ACHN (cell line): ENCODE data around the gene PDPN.

Experiments
- DNase-seq: peaks from one replicate; pipeline ENCODE4 v3.0.0-alpha.2; 2015
- in situ Hi-C: cut with HindIII; loops from 2 replicates; pipeline ENCODE4 v1.10.0; 2017; ENCODE audit warnings: low sequenced_read_pairs, low pct_ligation_motif_present, low pct_unique_long_range_greater_than_20kb

The PDPN gene

GRCh38 chr1:13604176-13604575, 20.5 kb downstream of the PDPN start:
- in situ Hi-C loops = no loop called here
- no peak for DNase-seq

DNA sequence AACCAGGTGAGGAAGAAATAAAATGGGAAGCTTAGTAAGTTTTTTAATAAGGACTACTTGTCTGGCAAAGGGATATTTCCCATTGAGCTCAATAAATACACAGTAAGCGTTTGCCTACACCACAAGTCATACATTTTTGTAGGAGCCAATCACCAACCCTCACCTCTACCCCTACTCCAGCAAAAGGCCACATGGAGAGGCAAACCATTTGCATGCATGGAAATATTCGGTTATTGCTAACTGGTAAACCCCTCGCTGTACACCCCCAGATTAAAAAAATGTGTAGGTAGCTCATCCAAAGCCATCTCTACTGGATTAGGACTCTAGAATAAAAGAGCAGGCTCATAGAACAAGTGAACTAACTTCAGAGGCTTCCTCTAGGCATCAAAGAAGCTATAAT, 21.1 kb downstream of the PDPN start:
- DNase-seq = no peak
- in situ Hi-C loops = no loop called here

GRCh38 chr1:13605159-13605558, 21.5 kb downstream of the PDPN start:
- no peak for DNase-seq
- in situ Hi-C loops = no loop called here

DNA sequence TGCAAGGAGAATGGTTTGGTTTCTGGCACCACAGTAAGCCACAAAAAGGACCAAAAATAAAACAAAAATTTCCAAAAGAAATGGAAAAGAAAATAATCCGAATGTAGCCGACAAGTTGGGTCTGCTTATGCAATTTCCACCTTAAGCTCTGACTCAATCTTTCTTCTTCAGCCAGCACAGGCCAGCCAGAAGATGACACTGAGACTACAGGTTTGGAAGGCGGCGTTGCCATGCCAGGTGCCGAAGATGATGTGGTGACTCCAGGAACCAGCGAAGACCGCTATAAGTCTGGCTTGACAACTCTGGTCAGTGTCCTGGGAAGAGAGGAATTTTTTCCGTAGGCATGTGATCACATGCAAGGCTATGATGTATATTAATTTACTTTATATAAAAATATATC, 23.4 kb downstream of the PDPN start:
- no peak for DNase-seq
- in situ Hi-C loops = no loop called here

GRCh38 chr1:13616234-13616633, 32.6 kb downstream of the PDPN start:
- no peak for DNase-seq
- in situ Hi-C loops = no loop called here

GRCh38 chr1:13617108-13617507, 33.5 kb downstream of the PDPN start:
- DNase-seq = no peak
- in situ Hi-C loops = no loop called here

GRCh38 chr1:13617773-13618172, 34.1 kb downstream of the PDPN start:
- DNase-seq = no peak
- in situ Hi-C loops = no loop called here

GRCh38 chr1:13618483-13618882, 34.9 kb downstream of the PDPN start:
- in situ Hi-C loops = no loop called here
- DNase-seq = no peak

GRCh38 chr1:13619909-13620308, 36.3 kb downstream of the PDPN start:
- in situ Hi-C loops = no loop called here
- no peak for DNase-seq

GRCh38 chr1:13620825-13621224, 37.2 kb downstream of the PDPN start:
- in situ Hi-C loops = no loop called here

GRCh38 chr1:13622446-13622845, 38.8 kb downstream of the PDPN start:
- in situ Hi-C loops = no loop called here
- DNase-seq = no peak

More at GRCh38 chr1:13620825-13621224, 37.2 kb downstream of the PDPN start:
- DNase-seq = no peak

DNA sequence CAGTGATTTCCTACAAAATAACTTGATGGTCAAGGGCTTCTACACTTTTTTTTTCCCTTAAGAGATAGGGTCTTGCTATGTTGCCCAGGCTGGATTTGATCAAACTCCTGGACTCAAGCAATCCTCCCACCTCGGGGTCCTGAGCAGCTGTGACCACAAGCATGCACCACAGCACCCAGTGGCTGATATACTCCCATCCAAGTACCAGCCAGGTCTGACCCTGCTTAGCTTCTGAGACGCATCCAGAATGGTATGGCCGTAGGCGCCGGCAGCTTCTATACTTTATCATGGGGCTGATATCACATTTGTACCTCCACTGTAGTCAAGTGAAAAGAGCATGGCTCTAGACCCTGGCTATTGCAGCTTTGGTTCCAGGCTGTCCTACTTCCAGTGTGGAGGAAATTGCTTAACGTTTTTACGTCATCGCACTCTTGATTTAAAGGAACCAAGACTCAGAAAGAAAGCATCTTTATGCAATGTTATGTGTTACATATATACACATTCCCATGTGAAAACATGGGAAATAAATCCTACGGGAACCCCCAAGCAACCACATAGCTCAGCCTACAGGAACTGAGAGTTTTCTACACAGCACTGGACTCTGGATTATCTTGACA, 39.5 kb downstream of the PDPN start:
- in situ Hi-C loops = no loop called here
- DNase-seq = no peak

GRCh38 chr1:13624526-13624925, 40.9 kb downstream of the PDPN start:
- DNase-seq = no peak
- in situ Hi-C loops = no loop called here

GRCh38 chr1:13627127-13627526, 43.5 kb downstream of the PDPN start:
- DNase-seq = no peak
- in situ Hi-C loops = no loop called here

DNA sequence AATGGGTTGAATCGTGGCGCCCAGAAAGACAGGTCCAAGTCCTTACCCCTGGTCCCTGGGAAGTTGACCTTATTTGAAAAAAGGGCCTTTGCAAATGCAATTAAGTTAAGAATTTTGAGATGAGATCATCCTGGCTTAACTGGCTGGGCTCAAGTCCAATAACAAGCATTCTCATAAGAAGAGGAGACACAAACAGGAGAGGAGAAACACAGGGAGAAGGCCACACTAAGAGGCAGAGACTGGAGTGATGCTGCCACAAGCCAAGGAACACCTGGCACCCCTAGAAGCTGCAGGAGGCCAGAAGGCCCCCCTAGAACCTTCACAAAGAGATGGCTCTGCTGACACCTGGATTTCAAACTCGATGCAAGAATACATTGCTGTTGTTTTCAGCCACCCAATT, 44.6 kb downstream of the PDPN start:
- DNase-seq = no peak
- in situ Hi-C loops = no loop called here

GRCh38 chr1:13628711-13629110, 45.1 kb downstream of the PDPN start:
- in situ Hi-C loops = no loop called here
- DNase-seq = no peak

GRCh38 chr1:13642306-13643004, 58.8 kb downstream of the PDPN start:
- DNase-seq = no peak
- in situ Hi-C loops = no loop called here

DNA sequence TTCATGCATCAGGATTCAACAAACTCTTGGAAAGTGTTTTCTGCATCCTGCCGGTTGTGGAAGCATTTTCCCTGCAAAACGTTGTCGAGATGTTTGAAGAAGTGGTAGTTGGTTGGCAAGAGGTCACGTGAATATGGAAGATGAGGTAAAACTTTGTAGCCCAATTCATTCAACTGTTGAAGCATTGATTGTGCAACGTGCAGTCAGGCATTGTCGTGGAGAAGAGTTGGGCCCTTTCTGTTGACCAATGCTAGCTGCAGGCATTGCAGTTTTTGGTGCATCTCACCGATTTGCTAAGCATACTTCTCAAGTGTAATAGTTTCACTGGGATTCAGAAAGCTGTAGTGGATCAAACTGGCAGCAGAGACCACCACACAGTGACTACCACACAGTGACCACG, 59.4 kb downstream of the PDPN start:
- in situ Hi-C loops = no loop called here
- DNase-seq = no peak

DNA sequence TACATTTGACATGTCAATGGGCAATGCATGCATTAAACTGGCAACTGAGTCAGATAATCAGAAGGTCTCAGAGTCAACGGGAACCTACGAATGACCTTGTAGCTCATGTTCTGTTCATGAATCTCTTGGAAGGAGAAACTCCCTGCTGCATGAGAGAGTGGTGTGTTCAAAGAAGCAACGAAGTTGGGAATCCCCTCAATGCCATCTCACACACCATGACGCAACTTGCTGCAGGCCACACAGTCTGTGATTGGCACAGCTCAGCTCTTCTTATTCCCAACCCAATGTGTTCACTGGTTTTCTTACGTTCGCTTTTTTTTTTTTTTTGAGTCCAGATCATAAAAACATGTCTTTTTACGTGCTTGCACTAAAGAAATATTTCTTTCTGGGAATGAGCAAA, 62.9 kb downstream of the PDPN start:
- no peak for DNase-seq
- in situ Hi-C loops = no loop called here

DNA sequence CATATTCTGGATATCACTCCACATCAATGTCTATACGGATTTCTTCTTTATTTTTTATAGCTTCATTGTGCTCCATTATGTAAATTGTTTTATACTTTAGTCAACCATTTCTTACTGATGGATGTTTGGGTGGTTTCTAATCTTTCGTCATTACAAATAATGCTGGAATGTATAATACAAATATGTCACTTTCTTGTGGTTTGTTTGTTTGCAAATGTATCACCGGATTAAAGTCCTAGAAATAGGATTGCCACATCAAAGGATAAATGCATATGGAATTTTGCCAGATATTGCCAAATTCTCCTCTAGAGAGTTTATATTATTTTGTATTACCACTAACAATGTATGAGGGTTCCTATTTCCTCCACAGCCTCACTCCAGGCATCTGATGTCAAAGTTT, 67.6 kb downstream of the PDPN start:
- no peak for DNase-seq
- in situ Hi-C loops = no loop called here
